COR-L47 (cell line): ENCODE data around the gene DNAJB8.

Experiments
- DNase-seq: peaks from one replicate; lab custom pipeline; 2025; lab: John Stamatoyannopoulos, UW

DNAJB8 gene

DNA sequence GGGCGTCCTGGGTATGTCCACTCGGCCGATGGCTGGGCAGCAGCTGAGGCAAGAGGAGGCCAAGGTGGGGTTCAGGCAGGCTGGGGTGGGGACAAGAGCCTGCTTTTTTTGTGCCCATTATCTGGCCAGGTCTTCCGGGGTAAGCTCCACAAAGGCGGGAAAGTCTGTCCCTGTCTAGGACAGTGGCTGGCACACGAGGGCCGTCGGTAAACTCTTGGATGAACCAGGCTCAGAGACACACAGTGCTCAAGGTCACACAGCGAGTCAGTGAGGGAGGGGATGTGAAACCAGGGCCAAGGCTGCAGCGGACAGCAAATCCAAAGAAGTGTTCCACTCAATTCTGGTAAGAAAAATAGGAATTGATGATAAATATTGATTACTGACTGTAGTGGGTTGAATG is 2.9 kb downstream of the DNAJB8 start:
- DNase-seq, result no peak

DNA sequence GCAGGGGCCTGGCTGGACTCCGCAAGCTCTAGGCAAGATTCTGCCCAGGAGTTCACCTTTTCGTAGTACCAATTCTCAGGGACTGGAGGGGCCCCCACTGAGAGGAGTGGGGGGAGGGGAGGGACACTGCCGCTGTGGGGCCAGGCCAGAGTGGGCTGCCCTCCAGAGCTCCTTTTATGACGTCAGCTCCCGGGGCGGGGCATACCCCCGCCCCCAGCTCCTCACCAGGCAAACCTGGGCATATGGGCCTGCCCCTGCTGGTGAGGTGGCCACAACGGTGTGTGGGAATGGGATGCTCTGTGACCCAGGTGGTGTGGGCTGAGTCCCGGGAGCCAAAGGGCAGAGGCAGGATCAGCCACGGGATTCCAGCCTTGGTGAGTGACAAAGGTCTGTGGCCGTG is 3.3 kb downstream of the DNAJB8 start:
- DNase-seq, result no peak

DNA sequence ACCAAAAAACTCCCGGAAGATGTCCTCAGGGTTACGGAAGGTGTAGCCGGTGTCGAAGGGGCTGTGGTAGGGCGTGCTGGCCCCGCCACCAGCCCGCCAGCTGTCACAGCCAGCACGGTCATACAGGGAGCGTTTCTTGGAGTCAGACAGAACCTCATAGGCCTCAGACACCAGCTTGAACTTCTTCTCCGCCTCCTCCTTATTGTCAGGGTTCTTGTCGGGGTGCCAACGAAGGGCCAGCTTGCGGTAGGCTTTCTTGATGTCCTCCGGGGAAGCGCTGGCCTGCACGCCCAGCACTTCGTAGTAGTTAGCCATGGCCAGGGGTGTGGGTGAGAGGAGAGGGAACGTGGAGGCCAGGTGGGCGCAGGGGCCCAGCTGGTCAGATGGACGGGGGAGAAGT is 3.8 kb downstream of the DNAJB8 start:
- DNase-seq, result no peak

DNA sequence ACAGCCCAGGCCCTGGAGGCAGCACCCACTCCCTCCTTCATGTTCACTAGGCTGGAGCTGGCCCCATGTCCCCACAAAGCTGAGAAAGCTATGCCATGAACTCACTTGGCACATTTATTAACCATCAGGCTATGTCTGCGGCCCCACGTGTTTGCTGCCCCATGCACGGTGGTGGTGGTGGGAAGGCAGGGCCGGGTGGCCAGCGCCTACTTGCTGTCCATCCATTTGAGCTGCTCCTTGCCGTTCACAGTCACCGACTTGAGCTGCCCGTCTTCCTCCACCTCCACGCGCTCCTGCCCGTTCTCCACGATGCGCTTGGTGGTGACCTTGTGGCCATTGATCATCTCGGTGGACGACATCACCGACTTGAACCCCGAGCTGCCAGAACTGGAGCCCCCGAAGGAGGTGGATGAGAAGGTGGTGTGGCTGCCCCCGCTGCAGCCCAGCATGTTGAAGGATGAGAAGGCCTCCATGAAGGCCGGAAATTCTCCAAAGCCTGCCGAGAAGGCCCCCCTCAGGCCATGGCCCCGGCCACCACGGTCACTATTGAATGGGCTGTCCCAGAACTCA is 4.3 kb downstream of the DNAJB8 start:
- DNase-seq, result no peak

DNA sequence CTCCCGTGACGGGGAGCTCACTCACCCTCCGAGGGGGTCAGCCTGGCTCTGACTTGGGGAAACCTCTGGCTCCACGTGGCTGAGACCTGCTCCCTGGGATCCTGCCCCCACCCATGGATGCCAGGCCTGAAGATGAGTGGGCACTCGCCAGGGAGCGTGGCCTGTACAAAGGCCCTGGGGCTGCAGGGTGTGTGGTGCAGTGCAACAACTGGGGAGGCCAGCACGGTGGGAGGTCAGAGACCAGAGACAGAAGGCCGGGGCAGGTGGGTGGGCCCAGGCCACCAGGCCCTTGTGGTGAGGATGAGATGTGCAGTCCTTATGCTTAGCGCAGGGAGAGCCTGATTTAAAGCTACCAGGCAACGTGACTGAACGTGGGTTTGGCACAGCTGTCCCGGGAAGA is 5.0 kb downstream of the DNAJB8 start:
- DNase-seq, result no peak

DNA sequence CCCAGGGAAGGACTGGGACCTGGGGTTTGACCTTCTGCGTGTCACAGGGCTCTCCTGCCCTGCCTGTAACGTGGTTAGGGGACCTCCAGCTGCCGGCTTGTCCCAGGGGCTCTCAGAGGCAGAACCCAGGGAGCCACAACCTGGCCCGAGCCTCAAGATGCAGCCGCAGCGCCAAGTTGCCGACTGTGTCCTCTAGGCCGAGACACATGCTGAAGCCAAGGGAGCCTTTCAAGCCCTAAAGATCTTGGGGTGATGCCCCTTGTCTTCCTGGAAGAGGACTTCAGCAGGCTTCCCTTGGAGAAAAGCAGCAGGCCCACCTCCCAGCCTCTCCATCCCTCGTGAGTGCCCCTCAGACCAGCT is 7.2 kb downstream of the DNAJB8 start:
- DNase-seq, result no peak

DNA sequence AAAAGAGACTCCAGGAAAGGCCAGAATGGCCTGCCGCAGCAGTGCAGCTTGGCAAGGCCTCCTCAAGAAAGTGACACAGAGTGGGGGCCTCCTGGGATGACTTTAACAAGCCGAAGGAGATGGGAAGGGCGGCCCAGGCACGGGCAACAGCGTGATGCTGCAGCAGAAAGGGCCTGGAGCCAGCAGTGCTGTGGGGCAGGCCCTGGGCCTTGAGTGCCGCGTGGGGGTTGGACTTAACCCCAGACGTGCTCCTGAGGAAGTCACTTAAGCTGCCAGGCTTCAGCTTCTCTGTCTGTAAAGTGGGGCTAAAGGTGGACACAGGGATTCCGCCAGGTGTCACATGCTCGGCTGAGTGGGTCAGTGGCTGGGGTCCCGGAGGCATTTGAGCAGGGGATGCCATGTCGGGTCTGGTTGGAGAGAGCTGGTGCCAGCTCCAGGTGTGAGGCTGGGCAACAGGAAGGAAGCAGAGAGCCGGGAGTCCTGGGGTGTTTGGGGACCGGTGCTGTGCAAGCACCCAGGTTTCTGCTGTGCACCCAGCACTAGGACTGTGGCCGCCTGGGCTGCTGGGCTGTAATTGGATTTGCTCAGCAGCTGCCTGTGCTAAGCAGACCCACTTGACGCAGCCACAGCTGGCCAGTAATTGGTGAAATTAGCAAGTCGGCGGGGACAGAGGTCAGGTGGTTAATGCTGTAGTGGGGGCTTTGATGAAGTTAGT is 7.8 kb downstream of the DNAJB8 start:
- DNase-seq, result no peak

DNA sequence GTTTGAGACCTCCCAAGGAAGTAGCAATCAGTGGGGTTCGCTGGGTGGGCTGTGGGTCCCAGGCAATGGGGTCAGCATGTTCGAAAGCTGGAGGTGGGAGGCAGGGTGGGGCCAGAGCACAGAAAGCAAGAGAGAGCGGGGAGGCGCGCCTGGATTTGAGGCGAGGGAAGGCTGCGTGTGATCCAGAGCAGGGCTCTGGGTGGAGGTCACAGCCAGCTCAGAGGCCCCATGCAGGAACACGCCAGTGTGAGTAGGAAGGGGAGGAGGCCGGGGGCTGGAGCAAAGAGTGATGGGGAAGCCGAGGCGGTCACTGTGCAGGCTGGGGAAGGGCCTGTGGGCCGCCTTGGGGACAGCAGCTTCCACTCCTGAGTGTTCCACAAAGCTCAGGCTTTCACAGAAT is 8.8 kb downstream of the DNAJB8 start:
- DNase-seq, result no peak

DNA sequence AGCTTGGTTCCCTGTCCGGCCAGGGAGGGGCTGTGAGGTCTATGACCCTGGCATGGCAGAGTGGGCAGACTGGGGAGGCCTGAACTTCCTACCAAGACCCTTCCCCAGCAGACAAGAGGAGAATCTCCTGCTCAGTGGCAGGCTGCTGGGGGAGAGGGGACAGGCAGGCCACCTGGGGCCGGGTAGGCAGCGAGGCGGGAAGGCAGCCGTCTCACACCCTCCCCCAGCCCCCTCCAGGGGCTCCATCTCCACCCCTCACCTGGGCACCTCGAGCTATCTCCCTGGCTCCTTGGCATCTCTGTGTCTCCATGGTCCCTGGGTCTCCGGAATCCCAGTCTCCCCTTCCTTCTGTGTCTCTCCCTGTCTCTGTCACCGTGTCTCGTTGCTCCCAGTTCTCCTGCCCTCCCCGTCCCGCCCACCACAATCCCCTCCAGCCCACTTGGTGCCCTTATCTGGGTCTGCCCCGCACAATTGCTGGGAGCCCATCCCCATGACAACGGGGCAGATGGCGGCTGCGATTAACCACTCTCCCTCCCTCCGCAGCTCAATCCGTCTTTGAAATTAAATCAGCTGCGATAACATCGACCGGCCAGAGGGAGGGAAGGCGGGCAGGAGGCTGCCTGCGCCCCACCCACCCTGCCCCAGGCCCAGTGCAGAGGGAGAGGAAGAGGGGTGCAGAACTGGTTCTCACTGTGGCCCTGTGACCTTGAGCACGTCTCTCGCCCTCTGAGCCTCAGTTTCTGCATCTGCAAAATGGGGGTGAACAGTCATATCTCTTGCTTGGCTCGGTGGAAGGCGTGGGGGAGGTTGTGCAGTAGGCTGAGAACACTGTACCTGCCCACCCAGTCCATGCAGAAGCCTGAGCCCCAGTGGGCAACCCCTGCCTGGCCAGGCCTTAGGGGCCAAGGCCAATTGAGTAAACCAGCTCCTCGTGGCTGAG is 9.6 kb downstream of the DNAJB8 start:
- no peak for DNase-seq

DNA sequence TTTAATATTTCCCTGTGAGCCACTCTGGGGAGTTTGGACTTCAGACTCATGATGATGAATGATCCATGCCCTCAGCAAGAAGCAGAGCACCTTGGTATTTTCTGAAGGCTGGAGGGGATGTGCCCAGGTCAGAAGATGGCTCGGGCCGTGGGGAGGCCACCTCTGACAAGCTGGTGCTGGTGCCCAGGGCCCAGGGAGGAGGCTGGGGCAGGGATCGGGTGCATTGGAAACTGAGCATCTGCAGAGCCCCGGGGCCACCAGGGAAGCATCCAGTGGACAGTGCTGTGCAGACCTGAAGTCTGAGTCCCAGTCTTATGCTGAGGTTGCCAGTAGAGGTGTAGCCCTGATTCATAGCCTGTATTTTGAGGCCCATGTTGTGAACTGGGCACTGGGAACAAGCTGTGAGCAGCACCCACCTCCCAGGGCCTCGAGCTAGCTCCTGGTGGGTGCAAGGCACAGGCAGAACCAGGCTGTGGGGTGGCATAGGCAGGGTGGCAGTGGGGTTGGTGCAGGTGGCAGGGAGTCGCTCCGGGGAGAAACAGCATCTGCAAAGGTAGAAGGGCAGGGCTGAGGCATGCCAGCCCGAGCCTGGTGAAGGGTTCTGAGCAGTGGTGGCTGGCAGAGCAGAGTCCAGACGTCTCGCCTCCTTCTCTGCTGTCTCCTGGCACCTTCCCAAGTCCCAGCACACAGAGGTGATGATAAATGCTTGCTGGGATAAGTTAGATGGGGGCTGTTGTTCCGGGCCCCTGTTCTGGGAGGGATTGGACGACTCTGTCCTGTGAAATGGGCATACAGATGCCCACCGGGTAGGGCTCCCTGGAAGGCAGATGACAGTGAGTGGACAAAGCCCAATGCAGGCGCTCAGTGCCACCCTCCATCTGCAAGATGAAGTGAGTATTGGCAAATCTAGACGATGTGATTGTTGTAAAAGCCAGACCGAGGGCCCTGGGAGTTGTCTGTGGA is 10.6 kb downstream of the DNAJB8 start:
- DNase-seq, result no peak

DNA sequence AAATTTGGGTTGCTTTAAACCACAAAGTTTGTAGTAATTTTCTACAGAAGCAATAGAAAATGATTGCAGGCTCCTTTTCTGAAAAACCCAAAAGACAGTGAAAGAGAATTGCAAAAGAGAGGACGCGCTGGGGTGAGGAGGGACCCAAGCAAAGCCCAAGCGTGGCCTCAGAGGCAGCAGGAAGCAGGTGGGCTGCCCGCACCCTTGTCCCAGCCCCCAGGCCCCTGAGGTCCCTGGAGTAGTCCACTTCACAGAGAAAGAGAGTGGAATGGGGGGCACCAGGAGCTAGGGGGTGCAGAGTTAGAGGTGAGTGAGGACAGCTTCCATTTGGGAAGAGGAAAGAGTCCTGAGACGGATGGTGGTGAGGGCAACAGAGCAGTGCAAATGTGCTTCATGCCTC is 11.6 kb downstream of the DNAJB8 start:
- no peak for DNase-seq

DNA sequence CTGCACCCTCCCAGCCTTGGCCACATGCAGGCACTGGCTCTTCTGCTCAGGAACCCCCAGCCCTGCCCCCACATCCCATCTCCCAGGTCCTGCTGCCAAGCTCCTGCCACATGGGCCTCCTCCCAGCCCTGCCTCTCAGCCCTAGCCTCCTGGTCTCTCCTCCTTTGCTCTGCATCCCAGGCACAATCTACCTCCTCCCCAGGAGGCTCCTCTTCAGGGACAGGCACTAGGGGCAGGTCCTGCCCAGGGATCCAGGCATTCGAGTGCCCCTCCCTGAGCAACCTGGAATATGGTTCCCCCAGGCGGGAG is 12.4 kb downstream of the DNAJB8 start:
- DNase-seq, result no peak

DNA sequence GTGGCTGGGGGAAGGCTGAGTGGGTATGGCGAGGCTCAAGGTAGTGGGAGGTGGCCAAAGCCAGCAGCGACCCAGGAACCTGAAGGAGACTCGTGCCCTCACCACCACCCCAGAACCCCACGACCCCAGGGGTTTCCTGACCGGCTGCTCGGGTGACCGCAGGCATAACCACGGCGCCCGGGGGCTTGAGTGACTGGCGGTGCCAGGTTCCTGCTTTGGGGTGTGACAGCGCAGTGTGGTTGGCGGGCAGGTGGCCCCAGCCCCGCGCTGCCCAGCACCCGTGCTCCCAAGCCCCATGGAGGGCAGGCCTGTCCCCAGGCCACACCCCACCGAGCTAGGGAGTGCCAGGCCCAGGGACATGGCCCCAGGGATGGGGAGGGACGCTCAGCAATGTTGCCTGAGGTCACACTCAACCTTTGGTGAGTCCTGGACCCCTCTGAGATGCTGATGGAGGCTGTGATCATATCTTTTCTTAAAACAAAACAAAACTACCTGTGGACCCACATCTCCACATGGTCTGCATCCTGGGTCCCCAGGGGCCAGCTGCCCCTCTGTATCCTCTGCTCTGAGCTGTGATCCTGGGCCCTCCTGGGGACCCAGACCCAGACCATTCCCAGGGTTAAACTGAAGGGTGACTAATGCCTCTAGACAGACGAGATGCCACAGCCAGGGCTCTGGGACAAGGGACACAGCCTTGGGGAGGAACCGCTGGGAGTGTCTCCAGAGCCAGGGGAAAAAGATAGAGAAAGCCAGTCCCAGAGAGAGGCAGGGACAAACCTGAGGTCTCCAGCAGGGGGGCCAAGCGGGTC is 13.0 kb downstream of the DNAJB8 start:
- DNase-seq, result no peak

DNA sequence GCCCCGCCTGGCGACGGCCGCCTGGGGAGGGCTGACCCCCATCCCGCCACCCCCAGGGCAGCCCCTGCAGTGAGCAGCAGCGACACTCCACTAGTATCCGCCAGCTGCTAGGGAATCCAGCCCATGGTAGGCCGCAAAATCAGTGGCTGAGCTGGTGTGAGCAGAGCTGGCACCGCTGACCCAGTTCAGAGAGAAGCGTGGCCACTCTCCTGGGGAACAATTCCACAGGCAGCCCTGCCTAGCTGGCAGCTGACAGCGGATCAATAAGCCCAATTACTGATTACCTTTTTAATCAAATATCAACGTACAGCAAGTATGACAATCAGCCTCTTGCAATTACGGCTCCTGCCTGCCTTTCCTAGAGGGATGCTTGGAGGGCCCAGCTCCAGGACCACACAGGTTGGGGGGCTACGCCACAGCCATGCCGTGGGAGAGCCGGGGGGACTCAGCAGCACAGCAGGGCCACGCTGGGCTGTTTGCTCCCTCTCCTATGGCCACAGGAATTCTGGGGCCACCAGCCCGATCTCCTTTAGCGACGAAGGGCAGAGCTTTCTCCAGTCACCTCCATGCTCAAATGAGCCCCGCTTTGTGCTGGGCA is 13.9 kb downstream of the DNAJB8 start:
- DNase-seq, result no peak

DNA sequence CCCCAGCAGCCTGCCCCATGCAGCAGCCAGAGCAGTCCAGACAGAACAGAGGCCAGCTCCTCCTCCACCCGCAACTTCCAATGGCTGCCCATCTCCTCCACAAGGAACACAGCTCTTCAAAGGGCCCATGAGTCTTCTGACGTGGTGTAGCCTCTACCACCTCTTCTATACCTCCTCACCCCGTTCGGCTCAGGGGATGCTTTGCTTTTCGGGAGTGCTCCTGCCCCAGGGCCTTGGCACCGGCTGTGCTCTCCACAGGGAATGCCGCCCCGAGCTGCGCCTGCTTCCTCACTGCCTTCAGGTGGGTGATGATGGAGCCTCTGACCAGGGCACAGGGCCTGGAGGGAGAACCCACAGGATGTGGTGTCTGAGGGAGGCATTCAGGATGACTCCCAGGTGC is 14.6 kb downstream of the DNAJB8 start:
- no peak for DNase-seq

DNA sequence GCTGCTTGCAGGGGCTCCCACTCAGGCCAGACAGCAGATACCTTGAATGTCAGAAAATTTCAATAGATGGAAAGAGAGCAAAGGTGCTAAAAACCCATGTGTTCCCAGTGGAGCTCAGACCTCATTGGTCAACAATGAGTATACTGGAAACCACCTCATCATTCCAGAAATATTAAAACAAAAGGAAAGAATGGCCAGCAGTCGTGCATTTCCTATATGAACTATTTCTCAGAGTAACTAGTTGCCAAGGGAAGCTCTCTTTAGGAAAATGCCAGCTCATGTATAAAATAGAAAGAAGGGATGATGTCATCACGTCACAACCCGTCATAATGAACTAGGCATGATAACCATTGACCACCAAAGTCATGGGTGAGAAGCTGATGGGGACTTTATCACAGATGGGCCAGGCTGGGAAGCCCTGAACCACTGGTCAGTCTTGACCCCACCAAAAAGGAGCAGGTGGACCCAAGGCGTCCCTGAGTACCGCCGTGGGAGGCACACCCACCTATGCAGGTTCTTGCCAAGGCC is 17.5 kb downstream of the DNAJB8 start:
- no peak for DNase-seq

DNA sequence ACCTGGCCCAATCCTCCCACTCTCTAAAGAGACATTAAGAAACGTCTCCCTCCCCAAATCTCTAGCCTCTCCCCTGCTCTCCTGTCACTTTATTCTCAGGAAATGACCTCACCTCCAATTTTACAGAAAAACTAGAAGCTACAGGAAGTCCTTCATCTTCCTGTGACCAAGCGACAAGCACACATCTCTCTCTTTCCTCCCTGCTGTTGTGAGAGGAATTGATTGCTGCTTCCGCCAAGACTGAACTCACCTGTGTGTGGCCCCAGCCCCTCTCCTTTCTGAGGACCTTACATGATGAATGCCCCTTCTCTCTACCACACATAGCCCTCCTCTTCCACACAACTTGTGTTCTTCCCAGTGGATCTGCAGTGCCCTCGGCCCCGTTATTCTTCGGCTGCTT is 18.2 kb downstream of the DNAJB8 start:
- no peak for DNase-seq

DNA sequence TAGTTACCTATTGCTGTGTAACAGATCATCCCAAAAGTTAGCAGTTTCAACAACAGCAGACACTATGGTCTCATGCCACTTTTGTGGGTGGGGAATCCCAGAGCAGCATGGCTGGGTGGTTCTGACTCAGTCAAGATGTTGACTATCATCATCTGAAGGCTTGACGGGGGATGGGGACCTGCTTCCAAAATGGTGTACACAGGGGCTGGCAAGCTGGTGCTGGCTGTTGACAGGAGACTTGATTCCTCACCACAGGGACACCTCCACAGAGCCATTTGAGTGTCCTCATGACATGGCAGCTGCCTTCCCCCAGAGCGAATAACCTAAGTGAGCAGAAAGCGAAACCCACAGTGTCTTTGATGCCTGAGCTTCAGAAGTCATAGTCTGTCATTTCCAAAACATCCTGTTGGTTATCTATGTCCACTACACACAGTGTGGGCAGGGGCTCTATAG is 19.1 kb downstream of the DNAJB8 start:
- no peak for DNase-seq

DNA sequence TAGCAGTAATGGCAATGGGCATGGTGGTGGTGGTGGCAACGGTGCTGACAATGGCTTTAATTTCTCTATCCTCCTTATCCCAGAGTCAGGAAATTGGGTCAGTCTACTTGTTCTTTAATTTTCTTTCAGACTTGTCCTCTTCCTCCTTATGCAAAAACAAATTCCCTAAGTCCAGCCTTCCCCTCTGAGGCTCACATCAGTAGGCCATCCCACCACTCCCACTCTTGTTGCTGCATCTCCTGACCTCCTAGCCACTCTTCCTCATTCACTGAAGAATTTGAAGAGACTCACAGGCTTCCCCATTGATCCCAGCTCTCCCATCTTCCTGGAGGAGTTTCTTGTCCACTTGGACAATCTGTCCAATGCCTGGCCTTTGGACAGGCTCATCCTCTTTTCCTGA is 19.9 kb downstream of the DNAJB8 start:
- no peak for DNase-seq

DNA sequence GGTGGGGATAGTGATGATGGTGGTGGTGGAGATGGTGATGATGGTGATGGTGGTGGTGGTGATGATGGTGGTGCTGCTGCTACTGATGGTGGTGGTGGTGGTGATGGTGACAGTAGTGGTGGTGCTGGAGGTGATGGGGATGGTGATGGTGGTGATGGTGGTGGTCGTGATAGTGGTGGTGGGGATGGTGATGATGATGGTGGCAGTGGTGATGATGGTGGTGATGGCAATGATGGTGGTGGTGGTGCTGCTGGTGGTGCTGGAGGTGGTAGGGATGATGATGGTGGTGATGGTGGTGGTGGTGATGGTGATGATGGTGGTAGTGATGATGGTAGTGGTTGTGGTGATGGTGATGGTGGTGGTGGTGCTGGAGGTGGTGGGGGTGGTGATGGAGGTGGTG is 21.3 kb downstream of the DNAJB8 start:
- no peak for DNase-seq

DNA sequence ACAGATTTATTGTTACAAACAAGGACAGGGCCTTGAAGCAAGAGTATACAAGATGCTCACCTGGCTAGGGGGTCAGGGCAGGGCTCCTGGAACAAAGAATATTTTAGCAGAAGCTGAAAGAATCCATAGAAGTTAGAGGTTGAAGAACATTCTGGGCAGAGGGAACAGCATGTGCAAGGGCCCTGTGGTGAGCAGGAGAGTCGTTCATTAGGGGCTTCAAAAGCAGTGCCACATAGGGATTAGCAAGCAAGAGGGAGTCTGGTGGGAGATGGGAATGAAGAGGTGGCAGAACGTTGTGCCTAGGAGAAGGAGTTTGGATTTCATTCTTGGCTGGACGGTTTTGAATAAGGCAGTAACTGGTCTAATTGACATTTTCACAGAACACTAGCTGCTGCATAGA is 22.9 kb downstream of the DNAJB8 start:
- DNase-seq, result no peak
